ENCODE measurements around the gene HM13. TPM values are rescaled to one million over a fixed set of nuclear protein-coding genes. Genes with fewer than 3 reads are reported as not detected.

The HM13 gene
- total RNA-seq, 3 donors from 2014 or later, result 95.6 to 137 (median 109) TPM

DNA sequence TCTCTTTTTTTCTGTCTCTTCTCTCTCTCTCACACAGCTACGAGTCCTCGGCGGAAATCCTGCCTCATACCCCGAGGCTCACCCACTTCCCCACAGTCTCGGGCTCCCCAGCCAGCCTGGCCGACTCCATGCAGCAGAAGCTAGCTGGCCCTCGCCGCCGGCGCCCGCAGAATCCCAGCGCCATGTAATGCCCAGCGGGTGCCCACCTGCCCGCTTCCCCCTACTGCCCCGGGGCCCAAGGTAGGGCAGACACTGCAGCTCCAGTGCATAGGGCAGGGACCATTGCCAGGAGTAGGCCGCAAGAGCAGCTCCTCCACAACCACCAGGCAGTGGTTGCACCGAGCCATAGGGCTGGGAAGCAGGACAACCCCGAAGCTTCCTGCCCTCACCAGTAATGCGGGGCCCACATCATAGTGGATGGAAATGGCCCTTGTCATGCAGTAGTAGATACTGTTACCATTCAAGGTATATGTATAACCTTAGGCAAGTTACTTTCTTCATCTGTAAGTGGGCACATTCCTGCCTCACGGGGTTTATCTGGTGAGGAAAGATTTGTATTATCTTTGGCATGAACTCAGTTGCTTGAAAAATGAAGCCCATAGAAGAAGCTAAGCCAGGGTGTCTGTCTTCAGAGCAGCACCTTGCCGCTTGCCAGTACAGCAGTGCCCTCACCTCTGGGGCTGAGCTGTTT lies 53.9 kb downstream of the HM13 start:
- Histone ChIP-seq H3K9me3 (no peaks in the 10 kb centered on the region), H3K4me1 (ENCODE audit: low read depth) (peaks cover 13% of the 10 kb centered on the region)

DNA sequence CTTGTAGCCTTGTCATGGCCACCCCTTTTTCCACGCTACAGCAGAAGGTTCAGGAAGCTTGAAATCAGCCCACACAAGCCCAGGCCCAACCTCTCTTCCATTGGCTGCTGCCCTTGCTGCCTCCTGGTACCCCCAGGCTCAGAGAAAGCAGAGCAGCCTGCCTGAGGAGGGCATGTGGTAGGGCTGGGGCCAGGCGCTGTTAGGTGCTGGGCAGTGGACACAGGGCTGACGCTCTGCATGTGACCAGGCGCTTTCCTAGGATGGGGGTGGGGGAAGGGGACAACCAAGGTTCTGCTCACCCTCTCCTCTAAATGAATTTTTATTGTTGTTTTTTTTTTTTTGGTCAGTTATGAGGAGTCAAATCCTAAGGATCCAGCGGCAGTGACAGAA lies 54.5 kb downstream of the HM13 start:
- H3K4me3 ChIP-seq, result no peak overlapping the region
- no peak for ATAC-seq
- H3K36me3 ChIP-seq (ENCODE audit: low read depth), result no peaks in the 10 kb centered on the region
- no peak for DNase-seq
- no peaks in the 10 kb centered on the region for H3K9me3 ChIP-seq
- TF ChIP-seq, protein P1, sequence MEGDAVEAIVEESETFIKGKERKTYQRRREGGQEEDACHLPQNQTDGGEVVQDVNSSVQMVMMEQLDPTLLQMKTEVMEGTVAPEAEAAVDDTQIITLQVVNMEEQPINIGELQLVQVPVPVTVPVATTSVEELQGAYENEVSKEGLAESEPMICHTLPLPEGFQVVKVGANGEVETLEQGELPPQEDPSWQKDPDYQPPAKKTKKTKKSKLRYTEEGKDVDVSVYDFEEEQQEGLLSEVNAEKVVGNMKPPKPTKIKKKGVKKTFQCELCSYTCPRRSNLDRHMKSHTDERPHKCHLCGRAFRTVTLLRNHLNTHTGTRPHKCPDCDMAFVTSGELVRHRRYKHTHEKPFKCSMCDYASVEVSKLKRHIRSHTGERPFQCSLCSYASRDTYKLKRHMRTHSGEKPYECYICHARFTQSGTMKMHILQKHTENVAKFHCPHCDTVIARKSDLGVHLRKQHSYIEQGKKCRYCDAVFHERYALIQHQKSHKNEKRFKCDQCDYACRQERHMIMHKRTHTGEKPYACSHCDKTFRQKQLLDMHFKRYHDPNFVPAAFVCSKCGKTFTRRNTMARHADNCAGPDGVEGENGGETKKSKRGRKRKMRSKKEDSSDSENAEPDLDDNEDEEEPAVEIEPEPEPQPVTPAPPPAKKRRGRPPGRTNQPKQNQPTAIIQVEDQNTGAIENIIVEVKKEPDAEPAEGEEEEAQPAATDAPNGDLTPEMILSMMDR (IDR thresholded peaks at IDR 0.05), result no peak
- intact Hi-C loops (cut with DNase I, micrococcal nuclease), result loop anchor here in 1 of 2 donors (5.0 kb wide), 1 partner anchor 44 kb away; no protein-coding TSS in a partner anchor
- peaks cover 13% of the 10 kb centered on the region for H3K4me1 ChIP-seq (ENCODE audit: low read depth)

More for the DNA sequence above, 53.9 kb downstream of the HM13 start:
- TF ChIP-seq, protein P1 (IDR thresholded peaks at IDR 0.05), result no peak
- H3K36me3 ChIP-seq (ENCODE audit: low read depth), result no peaks in the 10 kb centered on the region
- intact Hi-C loops (cut with DNase I, micrococcal nuclease), result loop anchor here in 1 of 2 donors (5.0 kb wide), 1 partner anchor 44 kb away; no protein-coding TSS in a partner anchor
- ATAC-seq (no peak), DNase-seq (no peak)
- no peak overlapping the region for H3K4me3 ChIP-seq

DNA sequence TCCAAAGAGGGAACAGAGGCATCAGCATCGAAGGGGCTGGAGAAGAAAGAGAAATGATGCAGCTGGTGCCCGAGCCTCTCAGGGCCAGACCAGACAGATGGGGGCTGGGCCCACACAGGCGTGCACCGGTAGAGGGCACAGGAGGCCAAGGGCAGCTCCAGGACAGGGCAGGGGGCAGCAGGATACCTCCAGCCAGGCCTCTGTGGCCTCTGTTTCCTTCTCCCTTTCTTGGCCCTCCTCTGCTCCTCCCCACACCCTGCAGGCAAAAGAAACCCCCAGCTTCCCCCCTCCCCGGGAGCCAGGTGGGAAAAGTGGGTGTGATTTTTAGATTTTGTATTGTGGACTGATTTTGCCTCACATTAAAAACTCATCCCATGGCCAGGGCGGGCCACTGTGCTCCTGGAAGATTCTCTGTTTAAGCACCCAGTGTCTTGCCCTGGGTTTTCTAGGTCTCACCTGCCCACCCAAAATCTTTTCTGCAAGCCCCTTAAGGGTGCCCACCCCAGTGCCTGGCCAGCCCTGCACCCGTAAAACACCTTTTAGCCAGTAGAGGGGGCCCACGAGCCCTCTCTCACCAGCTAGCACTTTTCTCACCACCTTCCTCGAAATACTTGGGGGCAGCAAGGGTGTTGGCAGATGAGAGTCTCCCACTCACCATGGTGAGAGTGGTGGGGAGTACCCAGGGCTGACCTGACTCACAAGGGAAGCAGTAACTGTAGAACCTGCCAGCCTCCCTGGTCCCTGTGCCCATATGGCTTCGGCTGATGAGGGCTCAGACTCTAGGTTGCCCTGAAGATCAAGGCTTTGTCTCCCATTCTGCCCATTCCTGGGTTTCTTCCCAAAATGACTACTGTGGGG lies 55.1 kb downstream of the HM13 start:
- no peaks in the 10 kb centered on the region for H3K9me3 ChIP-seq
- H3K4me1 ChIP-seq (ENCODE audit: low read depth), result peaks cover 16% of the 10 kb centered on the region
- DNase-seq (peak in 2 of 3 donors; percentile 77 to 85), ATAC-seq (no peak)
- TF ChIP-seq, protein P1 (IDR thresholded peaks at IDR 0.05), result peak; percentile 69
- no peak overlapping the region for H3K4me3 ChIP-seq
- no peaks in the 10 kb centered on the region for H3K36me3 ChIP-seq (ENCODE audit: low read depth)
- intact Hi-C loops (cut with DNase I, micrococcal nuclease), result loop anchor here in 1 of 2 donors (5.0 kb wide), 1 partner anchor 43 kb away; no protein-coding TSS in a partner anchor

GRCh38 chr20:31570021-31570463 lies 55.8 kb downstream of the HM13 start:
- Histone ChIP-seq H3K36me3 (ENCODE audit: low read depth) (no peaks in the 10 kb centered on the region), H3K4me1 (ENCODE audit: low read depth) (peaks cover 18% of the 10 kb centered on the region), H3K4me3 (no peak overlapping the region), H3K9me3 (no peaks in the 10 kb centered on the region)
- no peak for ATAC-seq
- no peak for DNase-seq
- intact Hi-C loops (cut with DNase I, micrococcal nuclease), result no loop called here
- TF ChIP-seq, protein P1 (IDR thresholded peaks at IDR 0.05), result no peak

DNA sequence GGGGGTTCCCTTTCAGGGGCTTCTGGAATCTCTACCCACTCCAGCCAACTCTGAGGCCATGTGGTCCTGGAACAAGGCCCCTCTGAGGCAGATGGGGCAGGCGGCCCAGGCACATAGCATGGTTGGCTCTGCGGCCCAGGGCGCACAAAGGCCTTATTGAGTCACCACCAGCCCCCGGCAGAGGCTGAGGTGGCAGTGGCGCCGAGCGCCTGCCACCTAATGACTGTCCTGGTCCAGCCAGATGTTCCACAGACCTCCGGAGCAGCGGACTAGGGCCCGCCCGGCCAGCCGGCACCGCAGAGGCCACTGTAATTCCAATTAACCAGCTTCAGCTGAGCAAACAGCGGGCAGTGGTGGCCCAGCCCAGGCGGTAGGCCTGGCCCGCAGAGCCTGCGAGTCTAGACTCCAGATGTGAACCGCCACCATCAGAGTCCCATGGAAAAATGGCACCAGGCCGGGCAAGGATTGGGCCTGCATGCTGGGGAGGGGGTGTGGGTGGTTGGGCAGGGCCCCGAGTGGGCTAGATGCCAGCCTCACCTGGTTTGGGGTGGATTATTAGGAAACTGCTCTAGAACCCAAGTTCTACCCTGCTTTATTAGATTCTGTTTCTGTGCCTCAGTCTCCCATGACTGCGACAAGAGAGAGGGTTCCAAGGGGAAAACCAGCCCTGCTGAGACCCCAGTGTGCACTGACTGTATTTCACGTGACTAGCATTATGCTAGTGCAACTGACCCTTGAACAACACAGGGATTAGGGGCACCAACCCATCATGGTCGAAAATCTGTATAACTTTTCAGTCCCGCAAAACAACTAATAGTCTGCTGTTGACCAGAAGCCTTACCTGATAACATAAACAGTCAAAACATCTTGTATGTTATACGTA lies 56.7 kb downstream of the HM13 start:
- peak in 1 of 3 donors; percentile 29 for DNase-seq
- no peak for ATAC-seq
- Histone ChIP-seq H3K9me3 (no peaks in the 10 kb centered on the region), H3K36me3 (ENCODE audit: low read depth) (no peaks in the 10 kb centered on the region), H3K4me3 (no peak overlapping the region), H3K4me1 (ENCODE audit: low read depth) (peaks cover 18% of the 10 kb centered on the region)
- intact Hi-C loops (cut with DNase I, micrococcal nuclease), result no loop called here
- TF ChIP-seq, protein P1 (IDR thresholded peaks at IDR 0.05), result no peak
